Fibroblast of lung (primary cell): ENCODE results near the gene CERS6. TPM values are rescaled to one million over a fixed set of nuclear protein-coding genes. Genes with fewer than 3 reads are reported as not detected.

Source experiments
- DNase-seq, 2 donors: peaks; one replicate each; pipeline versions ENCODE4 v3.0.0 to v3.0.0-alpha.2; 2010; ENCODE audit warnings: low read depth in 2 of 2
- H2AFZ ChIP-seq: 2 replicates; pipeline ENCODE4 v1.5.1; 2012; ENCODE audit warnings: low read length, control low read depth, inconsistent platforms
- H3K27ac ChIP-seq: 2 replicates; pipeline ENCODE4 v1.5.1; 2011; ENCODE audit warnings: low read length, control low read depth; ENCODE audit not compliant: insufficient read depth
- H3K27me3 ChIP-seq: 2 replicates; pipeline ENCODE4 v1.5.1; 2011; ENCODE audit warnings: mild to moderate bottlenecking, low read length; ENCODE audit not compliant: control insufficient read depth, insufficient read depth
- H3K36me3 ChIP-seq: 2 replicates; pipeline ENCODE4 v1.5.1; 2011; ENCODE audit warnings: low read length; ENCODE audit not compliant: control insufficient read depth, insufficient read depth
- H3K4me1 ChIP-seq: 2 replicates; pipeline ENCODE4 v1.5.1; 2011; ENCODE audit warnings: low read length; ENCODE audit not compliant: control insufficient read depth, insufficient read depth; ENCODE audit errors: extremely low read depth
- H3K4me2 ChIP-seq: 2 replicates; pipeline ENCODE4 v1.5.1; 2011; ENCODE audit warnings: low read length, control low read depth; ENCODE audit not compliant: insufficient read depth; ENCODE audit errors: extremely low read depth
- H3K4me3 ChIP-seq, 4 experiments: fragments of 200-600 bp in 1 of 4; sonication (generic) in 1 of 4; replicated peaks in 1 of 4; 2 replicates each; pipeline ENCODE4 v1.5.1; 2011 to 2016; ENCODE audit warnings: low read length in 4 of 4, low read depth in 3 of 4, mild to moderate bottlenecking in 3 of 4, control low read depth in 2 of 4, inconsistent platforms in 1 of 4, mixed read lengths in 1 of 4; ENCODE audit not compliant: insufficient read depth in 1 of 4; ENCODE audit errors: control extremely low read depth in 1 of 4
- H3K79me2 ChIP-seq: 2 replicates; pipeline ENCODE4 v1.5.1; 2012; ENCODE audit warnings: mild to moderate bottlenecking, low read length, inconsistent platforms; ENCODE audit not compliant: control insufficient read depth, insufficient read depth
- H3K9ac ChIP-seq: 2 replicates; pipeline ENCODE4 v1.5.1; 2011; ENCODE audit warnings: mild to moderate bottlenecking, low read length, control low read depth; ENCODE audit not compliant: insufficient read depth
- H3K9me3 ChIP-seq: 2 replicates; pipeline ENCODE4 v1.5.1; 2012; ENCODE audit warnings: low read depth, low read length; ENCODE audit not compliant: control insufficient read depth, insufficient read depth
- H4K20me1 ChIP-seq: 2 replicates; pipeline ENCODE4 v1.5.1; 2011; ENCODE audit warnings: low read length; ENCODE audit not compliant: control insufficient read depth, insufficient read depth; ENCODE audit errors: extremely low read depth
- CTCF ChIP-seq, 2 donors: IDR thresholded peaks in 1 of 2; conservative IDR thresholded peaks in 1 of 2; 1 replicate in 1 of 2; 2 replicates in 1 of 2; pipeline ENCODE4 v1.5.1; 2011 to 2012; ENCODE audit warnings: low read length in 2 of 2, control low read depth in 1 of 2, inconsistent platforms in 1 of 2, low read depth in 1 of 2, mild to moderate bottlenecking in 1 of 2
- EZH2 ChIP-seq: IDR thresholded peaks from 2 replicates; pipeline ENCODE4 v1.5.1; 2012; ENCODE audit warnings: low read length, control low read depth, mild to moderate bottlenecking; ENCODE audit errors: missing control alignments
- polyA plus RNA-seq, 2 donors: library from polyadenylated mRNA; depleted of rRNA in 1 of 2; stranded (reverse) in 1 of 2; unstranded in 1 of 2; fragments of >200 nt; gene quantifications; 2 replicates each; pipeline ENCODE4 v1.2.1, GENCODE V29; 2011 to 2012; ENCODE audit warnings: missing spikeins in 1 of 2
- total RNA-seq: library from RNA; depleted of rRNA; stranded (reverse); fragments of >200 nt; gene quantifications from 2 replicates; pipeline ENCODE4 v1.2.1, GENCODE V29; 2014

CERS6 gene
- total and polyA plus RNA-seq, 2 donors (not counting 1 experiment from before 2014, with no cell fraction given): 7.2 to 16.5 TPM

- Histone ChIP-seq H3K27me3 (no peaks in the 10 kb centered on the region), H3K79me2 (no peaks in the 10 kb centered on the region), H3K4me3 (no peak overlapping the region), H3K4me2 (no peak overlapping the region), H4K20me1 (no peaks in the 10 kb centered on the region), H3K9me3 (no peaks in the 10 kb centered on the region), H3K27ac (no peak overlapping the region), H3K4me1 (no peaks in the 10 kb centered on the region), H3K9ac (no peak overlapping the region), H2AFZ (no peak overlapping the region), H3K36me3 (no peaks in the 10 kb centered on the region)
- DNase-seq: no peak
- no peak for TF ChIP-seq EZH2
Observed at GRCh38 chr2:168543935-168544334, 87.9 kb downstream of the CERS6 start.

- no peaks in the 10 kb centered on the region for H3K79me2 ChIP-seq
- DNase-seq: peak; percentile 88 to 97
- H3K27me3 ChIP-seq: no peaks in the 10 kb centered on the region
- no peaks in the 10 kb centered on the region for H3K9me3 ChIP-seq
- no peak overlapping the region for H2AFZ ChIP-seq
- H3K36me3 ChIP-seq: no peaks in the 10 kb centered on the region
- no peak overlapping the region for H3K9ac ChIP-seq
- TF ChIP-seq CTCF (conservative IDR thresholded peaks at IDR 0.05 in 1 of 2, IDR thresholded peaks at IDR 0.05 in 1 of 2; ENCODE audit: low read depth in 1 of 2, low read length in 2 of 2): no peak
- TF ChIP-seq EZH2: no peak
- H3K4me2 ChIP-seq: no peak overlapping the region
- H3K4me3 ChIP-seq: no peak overlapping the region
- no peaks in the 10 kb centered on the region for H4K20me1 ChIP-seq
- H3K27ac ChIP-seq: no peak overlapping the region
- no peaks in the 10 kb centered on the region for H3K4me1 ChIP-seq
Observed at GRCh38 chr2:168545439-168546082, 89.5 kb downstream of the CERS6 start.

- H3K9me3 ChIP-seq: no peaks in the 10 kb centered on the region
- no peaks in the 10 kb centered on the region for H3K36me3 ChIP-seq
- H3K27me3 ChIP-seq: no peaks in the 10 kb centered on the region
- no peak overlapping the region for H3K4me2 ChIP-seq
- no peak overlapping the region for H3K4me3 ChIP-seq
- TF ChIP-seq EZH2 (no peak), CTCF (conservative IDR thresholded peaks at IDR 0.05 in 1 of 2, IDR thresholded peaks at IDR 0.05 in 1 of 2; ENCODE audit: low read depth in 1 of 2, low read length in 2 of 2) (no peak)
- no peaks in the 10 kb centered on the region for H3K79me2 ChIP-seq
- H3K27ac ChIP-seq: no peak overlapping the region
- H2AFZ ChIP-seq: no peak overlapping the region
- H3K9ac ChIP-seq: no peak overlapping the region
- H3K4me1 ChIP-seq: no peaks in the 10 kb centered on the region
- no peak for DNase-seq
- no peaks in the 10 kb centered on the region for H4K20me1 ChIP-seq
Observed at GRCh38 chr2:168550670-168551069, 94.6 kb downstream of the CERS6 start.
